GM21528 (cell line): Measurements from ENCODE around the gene CSH2.

Experiments used
- ATAC-seq: cut with Tn5 transposase; IDR thresholded peaks from one replicate; pipeline ENCODE4 v1.9.1; 2021; ENCODE audit warnings: mild to moderate bottlenecking, moderate library complexity; ENCODE audit not compliant: unreplicated experiment, low FRiP score

Gene CSH2

GRCh38 chr17:63837962-63838600, 35.4 kb downstream of the CSH2 start:
- no peak for ATAC-seq

GRCh38 chr17:63837480-63837879, 36.0 kb downstream of the CSH2 start:
- no peak for ATAC-seq

GRCh38 chr17:63836811-63837210, 36.7 kb downstream of the CSH2 start:
- no peak for ATAC-seq

GRCh38 chr17:63835167-63835720, 38.2 kb downstream of the CSH2 start:
- ATAC-seq, result no peak

- peak; percentile 55 for ATAC-seq
Measured at GRCh38 chr17:63834431-63835166, 38.9 kb downstream of the CSH2 start.

- ATAC-seq, result no peak
Measured at GRCh38 chr17:63833741-63834373, 39.6 kb downstream of the CSH2 start.

- ATAC-seq, result no peak
Measured at GRCh38 chr17:63833026-63833740, 40.3 kb downstream of the CSH2 start.

GRCh38 chr17:63832455-63832854, 41.0 kb downstream of the CSH2 start:
- no peak for ATAC-seq

GRCh38 chr17:63832014-63832413, 41.5 kb downstream of the CSH2 start:
- ATAC-seq, result no peak

- no peak for ATAC-seq
Measured at GRCh38 chr17:63831505-63831904, 42.0 kb downstream of the CSH2 start.

- ATAC-seq, result no peak
Measured at GRCh38 chr17:63830904-63831491, 42.5 kb downstream of the CSH2 start.

- ATAC-seq, result no peak
Measured at GRCh38 chr17:63830278-63830677, 43.2 kb downstream of the CSH2 start.

GRCh38 chr17:63828936-63829335, 44.5 kb downstream of the CSH2 start:
- no peak for ATAC-seq

- no peak for ATAC-seq
Measured at GRCh38 chr17:63827801-63828221, 45.7 kb downstream of the CSH2 start.

GRCh38 chr17:63827002-63827800, 46.3 kb downstream of the CSH2 start, which contains the start of the genes FTSJ3 and PSMC5:
Gene FTSJ3, minus strand, starts transcription at chr17:63827663. Its CDS starts 761 bp downstream, at chr17:63826902.
Gene PSMC5, plus strand, starts transcription at chr17:63827431. Its CDS starts 60 bp downstream, at chr17:63827491.
- peak; percentile 83 for ATAC-seq

GRCh38 chr17:63826468-63827001, 46.9 kb downstream of the CSH2 start:
- ATAC-seq, result peak; percentile 6

- ATAC-seq, result no peak
Measured at GRCh38 chr17:63824362-63824761, 49.1 kb downstream of the CSH2 start.

GRCh38 chr17:63823659-63824331, 49.7 kb downstream of the CSH2 start:
- ATAC-seq, result no peak

- ATAC-seq, result no peak
Measured at GRCh38 chr17:63822537-63822936, 50.9 kb downstream of the CSH2 start.
